Measurements from ENCODE around the gene ZNF185. TPM values are rescaled to one million over a fixed set of nuclear protein-coding genes. Genes with fewer than 3 reads are reported as not detected.

Gene ZNF185
- total RNA-seq, 1 experiment from 2014 or later: 15.8 TPM

GRCh38 chrX:152937236-152937635 is 39.4 kb downstream of the ZNF185 start (continued):
- TF ChIP-seq, protein P1, sequence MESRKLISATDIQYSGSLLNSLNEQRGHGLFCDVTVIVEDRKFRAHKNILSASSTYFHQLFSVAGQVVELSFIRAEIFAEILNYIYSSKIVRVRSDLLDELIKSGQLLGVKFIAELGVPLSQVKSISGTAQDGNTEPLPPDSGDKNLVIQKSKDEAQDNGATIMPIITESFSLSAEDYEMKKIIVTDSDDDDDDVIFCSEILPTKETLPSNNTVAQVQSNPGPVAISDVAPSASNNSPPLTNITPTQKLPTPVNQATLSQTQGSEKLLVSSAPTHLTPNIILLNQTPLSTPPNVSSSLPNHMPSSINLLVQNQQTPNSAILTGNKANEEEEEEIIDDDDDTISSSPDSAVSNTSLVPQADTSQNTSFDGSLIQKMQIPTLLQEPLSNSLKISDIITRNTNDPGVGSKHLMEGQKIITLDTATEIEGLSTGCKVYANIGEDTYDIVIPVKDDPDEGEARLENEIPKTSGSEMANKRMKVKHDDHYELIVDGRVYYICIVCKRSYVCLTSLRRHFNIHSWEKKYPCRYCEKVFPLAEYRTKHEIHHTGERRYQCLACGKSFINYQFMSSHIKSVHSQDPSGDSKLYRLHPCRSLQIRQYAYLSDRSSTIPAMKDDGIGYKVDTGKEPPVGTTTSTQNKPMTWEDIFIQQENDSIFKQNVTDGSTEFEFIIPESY (IDR thresholded peaks at IDR 0.05; ENCODE audit: extremely low read depth, insufficient replicate concordance, low read length): no peak
- no peak for TF ChIP-seq EZH2 (IDR thresholded peaks at IDR 0.05)

GRCh38 chrX:152941328-152942076 is 43.6 kb downstream of the ZNF185 start:
- Histone ChIP-seq H3K4me1 (ENCODE audit: control insufficient read depth in 1 of 2, insufficient read depth in 2 of 2, low read length in 2 of 2) (peaks cover 2 to 7% of the 10 kb centered on the region in 2 experiments; a peak in 1 of 4 replicates), H3K27ac (ENCODE audit: low read depth, low read length) (peak overlapping the region; percentile 67), H3K36me3 (ENCODE audit: control insufficient read depth in 1 of 2, insufficient read depth in 2 of 2, low read length in 2 of 2) (no peaks in the 10 kb centered on the region), H3K9me2 (ENCODE audit: insufficient read depth) (no peaks in the 10 kb centered on the region), H3K4me2 (ENCODE audit: low read length) (peak overlapping the region; percentile 81), H2AFZ (ENCODE audit: low read depth, low read length, poor library complexity, severe bottlenecking) (no peak overlapping the region), H4K20me1 (ENCODE audit: insufficient read depth) (no peaks in the 10 kb centered on the region), H3K27me3 (ENCODE audit: insufficient read depth, low read length) (no peaks in the 10 kb centered on the region), H3K9me3 (ENCODE audit: control insufficient read depth in 1 of 2, insufficient read depth in 1 of 2, low read depth in 1 of 2, low read length in 2 of 2) (no peaks in the 10 kb centered on the region), H3K4me3 (replicated peaks in 1 of 2; ENCODE audit: low read depth in 1 of 2, low read length in 2 of 2) (peak overlapping the region; percentile 65 to 71), H3K9ac (ENCODE audit: low read length) (peak overlapping the region; percentile 68), H3K79me2 (ENCODE audit: insufficient read depth, low read length) (no peaks in the 10 kb centered on the region)
- CTCF ChIA-PET: interaction anchor here (0.6 to 1.3 kb wide), 6 partner anchors 17 to 726 kb away, joined by 3 to 8 read pairs (median 4); no protein-coding TSS in a partner anchor
- POLR2A ChIA-PET: no interaction called here
- BruUV-seq (replicated peaks): TSS peak; percentile 46
- intact Hi-C loops (cut with micrococcal nuclease): no loop called here
- peak; percentile 93 for ATAC-seq
- peak; percentile 77 for DNase-seq (ENCODE audit: low read depth, low spot score)
- RAD21 ChIA-PET (ENCODE audit: low non-redundant PET in 1 of 2, low total read pairs in 2 of 2, uncharacterized antibody in 2 of 2, unreplicated experiment in 2 of 2): no interaction called here
- TF ChIP-seq POLR2AphosphoS5 (IDR thresholded peaks at IDR 0.05; ENCODE audit: low read depth, low read length) (peak; percentile 61), RAD21 (IDR thresholded peaks at IDR 0.05; ENCODE audit: low read depth) (peak; percentile 88), SRF (IDR thresholded peaks at IDR 0.05; ENCODE audit: low read depth) (no peak), JUND (IDR thresholded peaks at IDR 0.05) (peak; percentile 30; the same call in 1 of the 2 replicates), EGR1 (IDR thresholded peaks at IDR 0.05; ENCODE audit: low read depth) (peak; percentile 72), CEBPB (IDR thresholded peaks at IDR 0.05; ENCODE audit: low read depth) (no peak), MAX (IDR thresholded peaks at IDR 0.05) (peak; percentile 51), YY1 (IDR thresholded peaks at IDR 0.05; ENCODE audit: extremely low read depth, insufficient replicate concordance, low read depth, low read length) (peak; percentile 99)
- TF ChIP-seq, protein P2, sequence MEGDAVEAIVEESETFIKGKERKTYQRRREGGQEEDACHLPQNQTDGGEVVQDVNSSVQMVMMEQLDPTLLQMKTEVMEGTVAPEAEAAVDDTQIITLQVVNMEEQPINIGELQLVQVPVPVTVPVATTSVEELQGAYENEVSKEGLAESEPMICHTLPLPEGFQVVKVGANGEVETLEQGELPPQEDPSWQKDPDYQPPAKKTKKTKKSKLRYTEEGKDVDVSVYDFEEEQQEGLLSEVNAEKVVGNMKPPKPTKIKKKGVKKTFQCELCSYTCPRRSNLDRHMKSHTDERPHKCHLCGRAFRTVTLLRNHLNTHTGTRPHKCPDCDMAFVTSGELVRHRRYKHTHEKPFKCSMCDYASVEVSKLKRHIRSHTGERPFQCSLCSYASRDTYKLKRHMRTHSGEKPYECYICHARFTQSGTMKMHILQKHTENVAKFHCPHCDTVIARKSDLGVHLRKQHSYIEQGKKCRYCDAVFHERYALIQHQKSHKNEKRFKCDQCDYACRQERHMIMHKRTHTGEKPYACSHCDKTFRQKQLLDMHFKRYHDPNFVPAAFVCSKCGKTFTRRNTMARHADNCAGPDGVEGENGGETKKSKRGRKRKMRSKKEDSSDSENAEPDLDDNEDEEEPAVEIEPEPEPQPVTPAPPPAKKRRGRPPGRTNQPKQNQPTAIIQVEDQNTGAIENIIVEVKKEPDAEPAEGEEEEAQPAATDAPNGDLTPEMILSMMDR (IDR thresholded peaks at IDR 0.05 in 2 of 3, conservative IDR thresholded peaks at IDR 0.05 in 1 of 3; ENCODE audit: borderline replicate concordance in 1 of 3, insufficient read depth in 1 of 3, low read depth in 2 of 3, low read length in 2 of 3): peak; percentile 44 to 62 (median 59); a peak in 5 of 6 replicates
- TF ChIP-seq, protein P1 (IDR thresholded peaks at IDR 0.05; ENCODE audit: extremely low read depth, insufficient replicate concordance, low read length): no peak
- TF ChIP-seq, protein P3, sequence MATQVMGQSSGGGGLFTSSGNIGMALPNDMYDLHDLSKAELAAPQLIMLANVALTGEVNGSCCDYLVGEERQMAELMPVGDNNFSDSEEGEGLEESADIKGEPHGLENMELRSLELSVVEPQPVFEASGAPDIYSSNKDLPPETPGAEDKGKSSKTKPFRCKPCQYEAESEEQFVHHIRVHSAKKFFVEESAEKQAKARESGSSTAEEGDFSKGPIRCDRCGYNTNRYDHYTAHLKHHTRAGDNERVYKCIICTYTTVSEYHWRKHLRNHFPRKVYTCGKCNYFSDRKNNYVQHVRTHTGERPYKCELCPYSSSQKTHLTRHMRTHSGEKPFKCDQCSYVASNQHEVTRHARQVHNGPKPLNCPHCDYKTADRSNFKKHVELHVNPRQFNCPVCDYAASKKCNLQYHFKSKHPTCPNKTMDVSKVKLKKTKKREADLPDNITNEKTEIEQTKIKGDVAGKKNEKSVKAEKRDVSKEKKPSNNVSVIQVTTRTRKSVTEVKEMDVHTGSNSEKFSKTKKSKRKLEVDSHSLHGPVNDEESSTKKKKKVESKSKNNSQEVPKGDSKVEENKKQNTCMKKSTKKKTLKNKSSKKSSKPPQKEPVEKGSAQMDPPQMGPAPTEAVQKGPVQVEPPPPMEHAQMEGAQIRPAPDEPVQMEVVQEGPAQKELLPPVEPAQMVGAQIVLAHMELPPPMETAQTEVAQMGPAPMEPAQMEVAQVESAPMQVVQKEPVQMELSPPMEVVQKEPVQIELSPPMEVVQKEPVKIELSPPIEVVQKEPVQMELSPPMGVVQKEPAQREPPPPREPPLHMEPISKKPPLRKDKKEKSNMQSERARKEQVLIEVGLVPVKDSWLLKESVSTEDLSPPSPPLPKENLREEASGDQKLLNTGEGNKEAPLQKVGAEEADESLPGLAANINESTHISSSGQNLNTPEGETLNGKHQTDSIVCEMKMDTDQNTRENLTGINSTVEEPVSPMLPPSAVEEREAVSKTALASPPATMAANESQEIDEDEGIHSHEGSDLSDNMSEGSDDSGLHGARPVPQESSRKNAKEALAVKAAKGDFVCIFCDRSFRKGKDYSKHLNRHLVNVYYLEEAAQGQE (IDR thresholded peaks at IDR 0.05; ENCODE audit: low read depth): no peak

All from HCT116 (cell line).